Activated T-helper 1 cell treated with Interleukin-2 at 50 U/mL for 16 hours (primary cell): ENCODE measurements around the gene MAP3K6.
"Not testable (repeated sequence)": the region's sequence is repeated elsewhere in the genome, so short reads cannot be mapped to it uniquely, and the experiment has no call there.

Experiments used
- DNase-seq: peaks from one replicate; pipeline ENCODE4 v3.0.0-alpha.2; 2020; ENCODE audit warnings: low read depth

MAP3K6 gene

GRCh38 chr1:27366411-27367159, at the start of gene MAP3K6:
Gene MAP3K6, minus strand, starts transcription at chr1:27366961. Its CDS starts 364 bp downstream, at chr1:27366597.
- no peak for DNase-seq

GRCh38 chr1:27414091-27414490, 47.3 kb upstream of the MAP3K6 start:
- DNase-seq, result no peak

GRCh38 chr1:27413004-27413403, 46.2 kb upstream of the MAP3K6 start:
- no peak for DNase-seq

- DNase-seq, result no peak
Measured at GRCh38 chr1:27412502-27412901, 45.7 kb upstream of the MAP3K6 start.

- no peak for DNase-seq
Measured at GRCh38 chr1:27410709-27411108, 43.9 kb upstream of the MAP3K6 start.

- DNase-seq, result no peak
Measured at GRCh38 chr1:27409669-27410068, 42.9 kb upstream of the MAP3K6 start.

- DNase-seq, result no peak
Measured at GRCh38 chr1:27408151-27408550, 41.4 kb upstream of the MAP3K6 start.

- not testable (repeated sequence) for DNase-seq
Measured at GRCh38 chr1:27406791-27407190, 40.0 kb upstream of the MAP3K6 start.

- DNase-seq, result no peak
Measured at GRCh38 chr1:27406362-27406680, 39.6 kb upstream of the MAP3K6 start.

GRCh38 chr1:27405598-27406361, 39.0 kb upstream of the MAP3K6 start:
- DNase-seq, result not testable (repeated sequence)

- DNase-seq, result no peak
Measured at GRCh38 chr1:27405074-27405473, 38.3 kb upstream of the MAP3K6 start.

- DNase-seq, result no peak
Measured at GRCh38 chr1:27403931-27404330, 37.2 kb upstream of the MAP3K6 start.

- no peak for DNase-seq
Measured at GRCh38 chr1:27403065-27403726, 36.4 kb upstream of the MAP3K6 start.

- DNase-seq, result no peak
Measured at GRCh38 chr1:27402349-27402754, 35.6 kb upstream of the MAP3K6 start.

- no peak for DNase-seq
Measured at GRCh38 chr1:27400963-27401341, 34.2 kb upstream of the MAP3K6 start.

- no peak for DNase-seq
Measured at GRCh38 chr1:27400082-27400962, 33.6 kb upstream of the MAP3K6 start.

- no peak for DNase-seq
Measured at GRCh38 chr1:27399251-27400025, 32.7 kb upstream of the MAP3K6 start.

- DNase-seq, result no peak
Measured at GRCh38 chr1:27398405-27399149, 31.8 kb upstream of the MAP3K6 start.

- no peak for DNase-seq
Measured at GRCh38 chr1:27397749-27398148, 31.0 kb upstream of the MAP3K6 start.

- no peak for DNase-seq
Measured at GRCh38 chr1:27397110-27397509, 30.3 kb upstream of the MAP3K6 start.
